K562 (cell line): ENCODE measurements around the gene NMUR2.

ENCODE experiments used
- CTCF ChIP-seq, 3 experiments: IDR thresholded peaks in 2 of 3; conservative IDR thresholded peaks in 1 of 3; 2 replicates each; pipeline ENCODE4 v1.5.1; 2011 to 2012; ENCODE audit warnings: low read length in 3 of 3, mild to moderate bottlenecking in 3 of 3, control low read depth in 2 of 3, improper control_type of control experiment in 1 of 3, inconsistent platforms in 1 of 3, low read depth in 1 of 3, mixed read lengths in 1 of 3, moderate library complexity in 1 of 3; ENCODE audit not compliant: insufficient read depth in 2 of 3
- FOXA3 ChIP-seq, 2 experiments: fragments of 450-650 bp in 1 of 2; sonication (generic) in 1 of 2; formaldehyde crosslinking; IDR thresholded peaks in 1 of 2; conservative IDR thresholded peaks in 1 of 2; 2 replicates each; pipeline versions ENCODE4 v1.4.0 to v1.8.0; 2020 to 2022; ENCODE audit warnings: mild to moderate bottlenecking in 2 of 2, missing genetic modification reagents in 1 of 2
- ZNF263 ChIP-seq: sonication (generic); formaldehyde crosslinking; IDR thresholded peaks from 2 replicates; pipeline ENCODE4 v1.8.0; 2022; ENCODE audit warnings: mild to moderate bottlenecking, missing genetic modification reagents, borderline replicate concordance
- TF ChIP-seq, protein P1 (sequence below): sonication (generic); formaldehyde crosslinking; IDR thresholded peaks from 2 replicates; pipeline ENCODE4 v1.9.0; 2022; ENCODE audit warnings: mild to moderate bottlenecking, missing genetic modification reagents

GRCh38 chr5:152397581-152397980 is 7.5 kb downstream of the NMUR2 start:
- TF ChIP-seq ZNF263 (no peak), FOXA3 (CRISPR knock-in tag; conservative IDR thresholded peaks at IDR 0.05 in 1 of 2, IDR thresholded peaks at IDR 0.05 in 1 of 2) (no peak), CTCF (IDR thresholded peaks at IDR 0.05 in 2 of 3, conservative IDR thresholded peaks at IDR 0.05 in 1 of 3; ENCODE audit: insufficient read depth in 2 of 3, low read depth in 1 of 3, low read length in 3 of 3) (no peak)
- TF ChIP-seq, protein P1, sequence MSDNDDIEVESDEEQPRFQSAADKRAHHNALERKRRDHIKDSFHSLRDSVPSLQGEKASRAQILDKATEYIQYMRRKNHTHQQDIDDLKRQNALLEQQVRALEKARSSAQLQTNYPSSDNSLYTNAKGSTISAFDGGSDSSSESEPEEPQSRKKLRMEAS (CRISPR knock-in tag), result no peak
